GM23338 (cell line): Measurements from ENCODE around the gene UNC93A. TPM values are rescaled to one million over a fixed set of nuclear protein-coding genes. Genes with fewer than 3 reads are reported as not detected.

Experiments used
- polyA plus RNA-seq: library from polyadenylated mRNA; unstranded; fragments of >200 nt; fragmentation: Nextera tagmentation; extraction: Ambion mirVana; gene quantifications from 2 replicates; pipeline ENCODE4 v1.2.1, GENCODE V29; 2016
- total RNA-seq: library from RNA; depleted of rRNA; stranded (reverse); fragments of >200 nt; shearing (Covaris generic); gene quantifications from 2 replicates; pipeline ENCODE4 v1.2.3, GENCODE V29; 2014; rRNA removed

UNC93A gene
- total and polyA plus RNA-seq, 2 experiments from 2014 or later = 0.18 to 0.28 TPM

Other genes starting within 250 kb of the UNC93A start
- not detected in 2 replicates for gene CCR6, start 168.2 kb upstream of the UNC93A start, total RNA-seq
- gene CCR6, start 168.2 kb upstream of the UNC93A start, polyA plus RNA-seq = not detected in 2 replicates
- gene GPR31, start 133.3 kb upstream of the UNC93A start, total RNA-seq = not detected in 2 replicates
- gene GPR31, start 133.3 kb upstream of the UNC93A start, polyA plus RNA-seq = not detected in 2 replicates
- gene TTLL2, start 33.8 kb downstream of the UNC93A start, total RNA-seq = not detected in 2 replicates
- gene TTLL2, start 33.8 kb downstream of the UNC93A start, polyA plus RNA-seq = 0.14 TPM in 1 of 2 replicates, not detected in the other